Aorta (tissue), 5 donors: ENCODE measurements around the gene WDR70. TPM values are rescaled to one million over a fixed set of nuclear protein-coding genes. Genes with fewer than 3 reads are reported as not detected.

ENCODE experiments used
- ATAC-seq: fragments of 200-7000 bp; cut with Tn5 transposase; one replicate; pipeline ENCODE4 v1.9.1; 2022; ENCODE audit warnings: moderate library complexity; ENCODE audit not compliant: low FRiP score
- DNase-seq, 2 donors: peaks; one replicate each; pipeline ENCODE4 v3.0.0-alpha.2; 2020
- H3K27ac ChIP-seq, 2 donors: one replicate each; pipeline ENCODE4 v1.5.1; 2013; ENCODE audit warnings: low read length in 2 of 2, mild to moderate bottlenecking in 2 of 2, moderate library complexity in 2 of 2, control low read depth in 1 of 2, inconsistent platforms in 1 of 2, low read depth in 1 of 2
- H3K27me3 ChIP-seq, 2 donors: one replicate each; pipeline ENCODE4 v1.6.1; 2013; ENCODE audit warnings: control low read depth in 1 of 2, low read length in 1 of 2, mild to moderate bottlenecking in 1 of 2, moderate library complexity in 1 of 2; ENCODE audit not compliant: insufficient read depth in 2 of 2, control insufficient read depth in 1 of 2
- H3K36me3 ChIP-seq, 2 donors: one replicate each; pipeline ENCODE4 v1.6.1; 2013; ENCODE audit warnings: control low read depth in 1 of 2, low read length in 1 of 2, mild to moderate bottlenecking in 1 of 2; ENCODE audit not compliant: insufficient read depth in 2 of 2, control insufficient read depth in 1 of 2
- H3K4me1 ChIP-seq, 2 donors: one replicate each; pipeline ENCODE4 v1.6.1; 2013; ENCODE audit warnings: low read length in 2 of 2, control low read depth in 1 of 2, mild to moderate bottlenecking in 1 of 2, moderate library complexity in 1 of 2; ENCODE audit not compliant: insufficient read depth in 2 of 2, control insufficient read depth in 1 of 2
- H3K4me3 ChIP-seq, 2 donors: one replicate each; pipeline ENCODE4 v1.5.1; 2013; ENCODE audit warnings: low read length in 2 of 2, control low read depth in 1 of 2, mild to moderate bottlenecking in 1 of 2
- H3K9me3 ChIP-seq: one replicate; pipeline ENCODE4 v1.6.1; 2013; ENCODE audit warnings: mild to moderate bottlenecking, low read length; ENCODE audit not compliant: control insufficient read depth
- WGBS, 2 donors: extraction: QIAGEN DNeasy Blood & Tissue Kit; methylation state at CpG; one replicate each; pipeline ENCODE4 v1.1.7; 2013; 5-methylcytosine and 5-hydroxymethylcytosine counted together
- intact Hi-C, 2 donors: fragments of 100-400 bp; cut with DNase I; formaldehyde crosslinking; loops; one replicate each; pipeline versions ENCODE4 v1.14.2 to v1.15.0; 2022
- polyA plus RNA-seq, 2 donors: library from polyadenylated mRNA; stranded (reverse); fragments of 200-250 nt; gene quantifications; one replicate each; pipeline ENCODE4 v1.2.3, GENCODE V29; 2013
- total RNA-seq, 2 donors: library from RNA; stranded (reverse); fragmentation: NEBNext Ultra II Directional; extraction: Animal tissue kit (Norgen Biotek cat#: 25700); gene quantifications; one replicate each; pipeline ENCODE4 v1.2.1, GENCODE V29; 2021
- donor health status: healthy with polysubstance abuse.
- donor health status: Bipolar disorder and iron deficiency.
- donor health status: DM: no; HTN: no; CAD: no.
- donor health status: DM: no; HTN: no; CAD: no.
- donor health status: DM: yes; HTN: yes; CAD: no.

Gene WDR70
- total and polyA plus RNA-seq, 4 donors, result 12.3 to 41.3 (median 22.1) TPM

DNA sequence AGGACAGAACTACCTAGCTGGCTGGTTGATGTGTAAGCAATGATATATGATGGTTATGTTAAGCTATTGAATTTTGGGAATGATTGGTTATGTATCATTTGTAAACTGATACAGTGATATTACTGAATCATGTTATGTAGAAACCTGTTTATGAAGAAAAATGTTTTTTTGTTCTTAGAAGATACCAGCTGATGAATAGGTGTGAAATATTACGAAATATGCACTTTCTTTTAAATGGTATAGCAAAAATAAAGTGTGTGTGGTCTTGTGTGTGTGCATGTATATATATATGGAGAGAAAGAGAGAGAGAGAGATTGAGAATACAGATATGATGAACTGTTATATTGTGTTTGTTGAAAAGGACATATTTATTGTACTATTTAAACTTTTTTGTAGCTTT, 164.1 kb downstream of the WDR70 start:
- H3K4me3 ChIP-seq, result no peak overlapping the region
- ATAC-seq (no peak), DNase-seq (no peak)
- H3K27me3 ChIP-seq, result no peaks in the 10 kb centered on the region
- no peaks in the 10 kb centered on the region for H3K4me1 ChIP-seq
- WGBS, 2 donors, result 92 to 98% methylated on average over 1 of the region's 1 CpG
- H3K27ac ChIP-seq, result no peak overlapping the region
- intact Hi-C loops, result no loop called here
- H3K36me3 ChIP-seq, result no peaks in the 10 kb centered on the region
- no peaks in the 10 kb centered on the region for H3K9me3 ChIP-seq

GRCh38 chr5:37549411-37549810, 170.3 kb downstream of the WDR70 start:
- H3K4me1 ChIP-seq, result no peaks in the 10 kb centered on the region
- H3K27ac ChIP-seq, result no peak overlapping the region

GRCh38 chr5:37552161-37552560, 173.0 kb downstream of the WDR70 start:
- Histone ChIP-seq H3K4me3 (no peak overlapping the region), H3K4me1 (no peaks in the 10 kb centered on the region), H3K27me3 (no peaks in the 10 kb centered on the region), H3K27ac (no peak overlapping the region), H3K9me3 (peaks cover 1% of the 10 kb centered on the region), H3K36me3 (no peaks in the 10 kb centered on the region)
- intact Hi-C loops, result no loop called here
- DNase-seq, result no peak
- ATAC-seq, result no peak
- 85 to 88% methylated on average over 3 of the region's 3 CpGs for WGBS, 2 donors

More at GRCh38 chr5:37549411-37549810, 170.3 kb downstream of the WDR70 start:
- intact Hi-C loops, result no loop called here
- Histone ChIP-seq H3K36me3 (no peaks in the 10 kb centered on the region), H3K4me3 (no peak overlapping the region), H3K27me3 (no peaks in the 10 kb centered on the region), H3K9me3 (peaks cover under 1% of the 10 kb centered on the region)
- ATAC-seq (no peak), DNase-seq (no peak)

- Histone ChIP-seq H3K36me3 (no peaks in the 10 kb centered on the region), H3K9me3 (peaks cover 1% of the 10 kb centered on the region), H3K27ac (no peak overlapping the region), H3K27me3 (no peaks in the 10 kb centered on the region), H3K4me1 (no peaks in the 10 kb centered on the region), H3K4me3 (no peak overlapping the region)
- WGBS, 2 donors, result 49 to 50% methylated on average over 9 of the region's 9 CpGs
- ATAC-seq (no peak), DNase-seq (no peak)
- intact Hi-C loops, result no loop called here
Measured at GRCh38 chr5:37552770-37553719, 173.9 kb downstream of the WDR70 start.

GRCh38 chr5:37553720-37554404, 174.7 kb downstream of the WDR70 start:
- H3K4me1 ChIP-seq, result no peaks in the 10 kb centered on the region
- no peak overlapping the region for H3K4me3 ChIP-seq
- H3K36me3 ChIP-seq, result no peaks in the 10 kb centered on the region
- no peak for ATAC-seq
- H3K27ac ChIP-seq, result no peak overlapping the region
- H3K9me3 ChIP-seq, result peaks cover 1% of the 10 kb centered on the region
- 89 to 93% methylated on average over 2 of the region's 2 CpGs for WGBS, 2 donors
- H3K27me3 ChIP-seq, result no peaks in the 10 kb centered on the region
- intact Hi-C loops, result no loop called here
- no peak for DNase-seq

DNA sequence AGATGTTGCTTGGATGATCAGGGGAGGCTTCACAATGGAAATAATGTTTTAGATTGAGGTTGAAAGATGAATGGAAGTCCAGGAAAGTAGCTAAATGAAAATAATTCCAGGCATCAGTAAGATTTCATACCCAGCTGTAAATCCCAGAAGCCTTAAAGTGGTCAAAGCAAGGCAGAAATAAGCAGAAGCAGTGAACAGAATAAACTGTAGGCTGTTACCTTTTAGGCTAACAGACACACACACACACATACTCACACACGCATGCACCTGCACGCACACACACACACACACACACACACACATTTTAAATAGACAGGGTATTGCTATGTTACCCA, 175.3 kb downstream of the WDR70 start:
- no peak overlapping the region for H3K27ac ChIP-seq
- H3K9me3 ChIP-seq, result peaks cover 1% of the 10 kb centered on the region
- no peaks in the 10 kb centered on the region for H3K36me3 ChIP-seq
- intact Hi-C loops, result no loop called here
- WGBS, 2 donors, result 85 to 92% methylated on average over 2 of the region's 2 CpGs
- no peaks in the 10 kb centered on the region for H3K27me3 ChIP-seq
- ATAC-seq, result no peak
- no peak for DNase-seq
- no peak overlapping the region for H3K4me3 ChIP-seq
- H3K4me1 ChIP-seq, result no peaks in the 10 kb centered on the region

DNA sequence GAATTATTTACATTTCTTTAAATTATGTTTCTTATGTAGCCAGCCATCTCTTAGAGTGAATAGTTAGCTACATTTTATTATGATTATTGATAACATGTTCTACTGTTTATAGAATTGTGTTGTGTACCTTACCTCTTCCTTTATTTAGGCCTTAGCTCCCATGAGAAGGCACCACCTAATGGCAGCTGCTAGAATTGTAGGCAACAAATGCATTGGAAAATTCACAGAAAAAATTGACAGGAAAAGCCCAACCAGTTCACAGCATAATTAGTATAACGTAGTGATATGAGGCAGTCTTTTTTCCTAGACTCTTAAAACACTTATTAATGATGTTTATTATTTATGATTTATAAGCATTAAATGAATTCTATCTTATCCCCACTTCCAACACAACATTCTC, 175.8 kb downstream of the WDR70 start:
- no peak overlapping the region for H3K4me3 ChIP-seq
- no peaks in the 10 kb centered on the region for H3K27me3 ChIP-seq
- DNase-seq (no peak), ATAC-seq (no peak)
- WGBS, 2 donors, result 50 to 53% methylated on average over 1 of the region's 1 CpG
- H3K9me3 ChIP-seq, result peaks cover 1% of the 10 kb centered on the region
- H3K27ac ChIP-seq, result no peak overlapping the region
- no peaks in the 10 kb centered on the region for H3K36me3 ChIP-seq
- intact Hi-C loops, result no loop called here
- H3K4me1 ChIP-seq, result no peaks in the 10 kb centered on the region

- ATAC-seq (no peak), DNase-seq (no peak)
- intact Hi-C loops, result no loop called here
- Histone ChIP-seq H3K27me3 (no peaks in the 10 kb centered on the region), H3K36me3 (no peaks in the 10 kb centered on the region), H3K9me3 (peaks cover 1% of the 10 kb centered on the region), H3K27ac (no peak overlapping the region), H3K4me1 (no peaks in the 10 kb centered on the region), H3K4me3 (no peak overlapping the region)
- WGBS, 2 donors, result 92 to 95% methylated on average over 2 of the region's 2 CpGs
Measured at GRCh38 chr5:37557734-37558293, 178.7 kb downstream of the WDR70 start.
